Retina (tissue), 1 donor: ENCODE data around the gene LCMT1.

Experiments used
- DNase-seq: peaks from one replicate; pipeline ENCODE4 v3.0.0-alpha.2; 2016

LCMT1 gene

GRCh38 chr16:25210758-25211157, 99.2 kb downstream of the LCMT1 start:
- no peak for DNase-seq

DNA sequence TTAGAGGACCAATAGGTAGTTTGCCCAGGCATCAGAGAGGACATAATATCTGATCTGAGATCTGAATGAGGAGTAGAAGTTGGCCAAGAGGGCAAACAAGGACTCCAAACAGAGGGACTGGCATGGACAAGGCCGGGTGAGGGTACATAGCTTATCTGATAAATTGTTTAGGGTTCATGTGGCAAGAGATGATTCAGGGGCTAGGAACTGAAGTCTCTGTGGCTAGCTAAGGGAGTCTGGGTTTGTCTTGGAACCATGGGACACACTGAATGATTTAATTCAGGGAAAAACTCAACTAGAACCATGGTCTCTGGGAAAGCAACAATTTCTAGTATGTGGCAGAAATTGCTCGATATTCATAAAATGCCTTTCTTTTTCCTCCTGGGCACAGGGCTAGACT, 101.1 kb downstream of the LCMT1 start:
- DNase-seq, result no peak

- no peak for DNase-seq
Measured at GRCh38 chr16:25213709-25214397, 102.3 kb downstream of the LCMT1 start.

DNA sequence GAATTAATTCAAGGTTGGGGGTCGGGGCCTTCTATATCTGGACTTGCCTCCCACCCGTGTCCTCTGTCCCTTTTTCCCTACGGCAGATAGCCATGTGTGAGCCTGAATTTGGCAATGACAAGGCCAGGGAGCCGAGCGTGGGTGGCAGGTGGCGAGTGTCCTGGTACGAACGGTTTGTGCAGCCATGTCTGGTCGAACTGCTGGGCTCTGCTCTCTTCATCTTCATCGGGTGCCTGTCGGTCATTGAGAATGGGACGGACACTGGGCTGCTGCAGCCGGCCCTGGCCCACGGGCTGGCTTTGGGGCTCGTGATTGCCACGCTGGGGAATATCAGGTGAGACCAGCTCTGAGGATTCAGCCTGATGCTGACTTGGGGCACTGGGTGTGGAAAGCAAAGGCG, 105.6 kb downstream of the LCMT1 start:
- DNase-seq, result no peak

GRCh38 chr16:25217921-25218320, 106.4 kb downstream of the LCMT1 start:
- DNase-seq, result no peak

GRCh38 chr16:25219070-25219737, 107.7 kb downstream of the LCMT1 start:
- no peak for DNase-seq

DNA sequence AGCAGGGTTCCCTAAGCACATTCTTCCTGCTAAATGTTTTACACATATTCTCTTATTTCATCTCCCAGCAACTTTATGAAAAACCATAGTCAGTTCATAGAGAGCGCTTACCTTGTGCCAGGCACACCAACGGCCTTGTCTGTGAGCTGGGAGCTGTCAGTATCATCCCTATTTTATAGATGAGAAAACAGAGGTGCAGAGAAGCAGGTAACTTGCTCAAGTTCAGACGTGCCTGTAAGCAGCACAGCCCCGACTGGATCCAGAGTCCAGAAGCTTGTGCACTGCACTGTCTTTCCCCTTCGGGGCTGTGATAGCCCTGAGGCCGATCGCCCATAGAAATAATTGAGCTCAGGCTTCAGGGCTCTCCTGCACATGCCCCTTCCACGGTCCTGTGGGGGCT, 111.4 kb downstream of the LCMT1 start:
- no peak for DNase-seq

- no peak for DNase-seq
Measured at GRCh38 chr16:25223964-25224363, 112.4 kb downstream of the LCMT1 start.

DNA sequence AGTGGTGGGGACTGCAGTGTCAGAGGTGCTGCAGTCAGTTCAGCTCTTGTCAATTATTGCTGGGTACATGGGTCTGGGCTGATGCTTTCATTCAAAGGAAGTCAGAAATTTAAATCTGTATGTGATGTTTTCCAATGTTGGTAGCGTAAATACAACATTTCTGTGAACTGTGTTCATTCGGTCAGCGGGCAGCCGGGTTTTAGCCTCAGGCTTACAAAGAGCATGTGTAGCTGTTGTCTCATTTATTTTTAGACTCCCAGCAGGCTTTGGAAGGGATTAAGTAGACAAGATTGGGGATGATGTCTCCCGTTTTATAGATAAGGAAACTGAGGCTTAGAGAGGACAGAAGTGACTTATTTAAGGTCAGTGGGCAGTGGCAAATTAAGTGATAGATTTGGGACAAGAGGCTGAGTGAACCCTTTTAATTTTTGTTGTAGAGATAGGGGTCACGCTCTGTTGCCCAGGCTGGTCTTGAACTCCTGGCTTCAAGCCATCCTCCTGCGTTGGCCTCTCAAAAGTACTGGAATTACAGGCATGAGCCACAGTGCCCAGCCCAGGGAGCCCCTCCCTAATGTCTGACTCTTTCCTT, 113.3 kb downstream of the LCMT1 start:
- DNase-seq, result no peak
